H1 (cell line): ENCODE results near the gene FRZB. TPM values are rescaled to one million over a fixed set of nuclear protein-coding genes. Genes with fewer than 3 reads are reported as not detected.
"Not testable (repeated sequence)": the region's sequence is repeated elsewhere in the genome, so short reads cannot be mapped to it uniquely, and the experiment has no call there.

ENCODE experiments used
- CTCF ChIA-PET: fragments of 300-600 bp; sonication (Branson Sonifier 250); formaldehyde crosslinking; loops from one replicate; lab custom pipeline; 2021; ENCODE audit not compliant: partially characterized antibody; lab: Charles Lee
- POLR2A ChIA-PET: fragments of 300-600 bp; sonication (Branson Sonifier 250); formaldehyde crosslinking; loops from one replicate; lab custom pipeline; 2021; ENCODE audit warnings: inconsistent platforms; ENCODE audit not compliant: partially characterized antibody; lab: Charles Lee
- DNase-seq, 2 experiments: peaks; one replicate each; pipeline versions ENCODE4 v3.0.0 to v3.0.0-alpha.2; 2010 to 2022; ENCODE audit warnings: low spot score in 2 of 2, low read depth in 1 of 2, mixed read lengths in 1 of 2
- FAIRE-seq: peaks from 2 replicates; lab custom pipeline; 2011; peaks lifted over from hg19 to GRCh38; lab: Jason Lieb, UNC
- H2AFZ ChIP-seq: 2 replicates; pipeline ENCODE4 v1.8.1; 2012; ENCODE audit warnings: low read length, inconsistent platforms
- H2AK5ac ChIP-seq: 2 replicates; pipeline ENCODE4 v1.6.1; 2013; ENCODE audit warnings: low read depth, low read length
- H2BK120ac ChIP-seq: replicated peaks from 2 replicates; pipeline ENCODE3; 2013; ENCODE audit warnings: low read depth, low read length, inconsistent platforms
- H2BK12ac ChIP-seq: 2 replicates; pipeline ENCODE4 v1.6.1; 2013; ENCODE audit warnings: low read depth, low read length
- H2BK15ac ChIP-seq: 2 replicates; pipeline ENCODE4 v1.6.1; 2013; ENCODE audit warnings: low read length
- H2BK20ac ChIP-seq: 2 replicates; pipeline ENCODE4 v1.6.1; 2013; ENCODE audit warnings: low read length
- H2BK5ac ChIP-seq: 2 replicates; pipeline ENCODE4 v1.6.1; 2013; ENCODE audit warnings: low read depth, low read length
- H3K14ac ChIP-seq: 2 replicates; pipeline ENCODE4 v1.6.1; 2013; ENCODE audit warnings: inconsistent platforms; ENCODE audit not compliant: insufficient read length
- H3K18ac ChIP-seq: 2 replicates; pipeline ENCODE4 v1.6.1; 2013; ENCODE audit warnings: low read length; ENCODE audit errors: extremely low read depth
- H3K23ac ChIP-seq: 2 replicates; pipeline ENCODE4 v1.6.1; 2013; ENCODE audit warnings: inconsistent platforms; ENCODE audit not compliant: insufficient read length
- H3K23me2 ChIP-seq: 2 replicates; pipeline ENCODE4 v1.6.1; 2013; ENCODE audit warnings: low read depth, low read length
- H3K27ac ChIP-seq: 2 replicates; pipeline ENCODE4 v1.6.1; 2011; ENCODE audit warnings: low read depth, low read length, inconsistent platforms
- H3K27me3 ChIP-seq, 4 experiments: replicated peaks in 1 of 4; 1 replicate in 1 of 4; 2 replicates in 3 of 4; pipeline versions ENCODE4 v1.6.1 to v1.8.1; 2011 to 2013; ENCODE audit warnings: low read length in 3 of 4, mild to moderate bottlenecking in 3 of 4, inconsistent platforms in 2 of 4, mixed read lengths in 2 of 4, moderate library complexity in 1 of 4; ENCODE audit not compliant: control insufficient read depth in 3 of 4, insufficient read depth in 3 of 4; ENCODE audit errors: extremely low read depth in 1 of 4
- H3K36me3 ChIP-seq, 4 experiments: 2 replicates each; pipeline versions ENCODE4 v1.6.1 to v1.8.1; 2011 to 2013; ENCODE audit warnings: mild to moderate bottlenecking in 4 of 4, low read length in 3 of 4, moderate library complexity in 2 of 4, control low read depth in 1 of 4, inconsistent platforms in 1 of 4; ENCODE audit not compliant: insufficient read depth in 4 of 4, control insufficient read depth in 2 of 4
- H3K4ac ChIP-seq: replicated peaks from 2 replicates; pipeline ENCODE3; 2013; ENCODE audit warnings: low read length, low read depth, mixed read lengths, inconsistent platforms; ENCODE audit not compliant: insufficient read length
- H3K4me1 ChIP-seq, 4 experiments: replicated peaks in 1 of 4; 1 replicate in 1 of 4; 2 replicates in 3 of 4; pipeline versions ENCODE4 v1.6.1 to v1.8.1; 2011 to 2013; ENCODE audit warnings: low read length in 3 of 4, inconsistent platforms in 2 of 4, mixed read lengths in 1 of 4; ENCODE audit not compliant: insufficient read depth in 4 of 4, control insufficient read depth in 3 of 4
- H3K4me2 ChIP-seq, 2 experiments: 2 replicates each; pipeline versions ENCODE4 v1.6.1 to v1.8.1; 2011 to 2013; ENCODE audit warnings: low read depth in 2 of 2, low read length in 2 of 2, control low read depth in 1 of 2, inconsistent platforms in 1 of 2, mild to moderate bottlenecking in 1 of 2; ENCODE audit not compliant: insufficient read depth in 1 of 2
- H3K4me3 ChIP-seq, 4 experiments: fragments of 200-600, 300-600 bp in 1 of 4; sonication (generic), shearing (Covaris generic), sonication (Bioruptor Twin) in 1 of 4; 2 replicates each; pipeline versions ENCODE4 v1.5.1 to v1.8.1; 2011 to 2016; ENCODE audit warnings: low read length in 4 of 4, low read depth in 3 of 4, control low read depth in 2 of 4, inconsistent platforms in 2 of 4, mild to moderate bottlenecking in 2 of 4, mixed read lengths in 1 of 4, moderate library complexity in 1 of 4; ENCODE audit not compliant: insufficient read depth in 2 of 4; ENCODE audit errors: extremely low read depth in 1 of 4
- H3K56ac ChIP-seq: replicated peaks from 2 replicates; pipeline ENCODE3; 2013; ENCODE audit warnings: low read depth, mild to moderate bottlenecking, mixed read lengths, low read length, inconsistent platforms; ENCODE audit not compliant: insufficient read length
- H3K79me1 ChIP-seq: 2 replicates; pipeline ENCODE4 v1.6.1; 2013; ENCODE audit warnings: low read depth, low read length, control low read depth
- H3K79me2 ChIP-seq, 2 experiments: 2 replicates each; pipeline versions ENCODE4 v1.6.1 to v1.8.1; 2012 to 2013; ENCODE audit warnings: low read length in 2 of 2, mild to moderate bottlenecking in 2 of 2, inconsistent platforms in 1 of 2; ENCODE audit not compliant: insufficient read depth in 2 of 2, control insufficient read depth in 1 of 2
- H3K9ac ChIP-seq, 4 experiments: replicated peaks in 1 of 4; 1 replicate in 1 of 4; 2 replicates in 3 of 4; pipeline versions ENCODE4 v1.6.1 to v1.8.1; 2011 to 2013; ENCODE audit warnings: low read depth in 3 of 4, low read length in 3 of 4, control low read depth in 2 of 4, mild to moderate bottlenecking in 2 of 4, moderate library complexity in 2 of 4, inconsistent platforms in 1 of 4; ENCODE audit errors: extremely low read depth in 1 of 4
- H3K9me3 ChIP-seq, 2 experiments: 2 replicates each; pipeline versions ENCODE4 v1.6.1 to v1.8.1; 2012 to 2013; ENCODE audit warnings: mild to moderate bottlenecking in 2 of 2, moderate library complexity in 2 of 2, control low read depth in 1 of 2, inconsistent platforms in 1 of 2, low read depth in 1 of 2, low read length in 1 of 2, mixed read lengths in 1 of 2; ENCODE audit not compliant: insufficient read depth in 2 of 2
- H4K20me1 ChIP-seq, 2 experiments: replicated peaks in 1 of 2; 2 replicates each; pipeline versions ENCODE3 to v1.8.1; 2011 to 2013; ENCODE audit warnings: inconsistent platforms in 2 of 2, low read length in 2 of 2, mild to moderate bottlenecking in 1 of 2; ENCODE audit not compliant: insufficient read depth in 2 of 2, control insufficient read depth in 1 of 2
- H4K5ac ChIP-seq: 2 replicates; pipeline ENCODE4 v1.6.1; 2013; ENCODE audit warnings: low read length, low read depth, mixed read lengths, inconsistent platforms; ENCODE audit not compliant: insufficient read length
- H4K8ac ChIP-seq: 2 replicates; pipeline ENCODE4 v1.8.0; 2013; ENCODE audit warnings: mild to moderate bottlenecking, moderate library complexity, low read length, inconsistent platforms; ENCODE audit not compliant: insufficient read depth; ENCODE audit errors: extremely low read depth
- H4K91ac ChIP-seq: replicated peaks from 2 replicates; pipeline ENCODE3; 2013; ENCODE audit warnings: low read length, mixed read lengths, inconsistent platforms; ENCODE audit not compliant: insufficient read length
- WGBS, 2 experiments: shearing (Covaris generic) in 1 of 2; methylation state at CpG; one replicate each; pipeline versions ENCODE4 v1.1.6 to v1.1.7; 2013 to 2015; ENCODE audit warnings: low lambda C conversion rate in 2 of 2, mixed read lengths in 2 of 2, inconsistent platforms in 1 of 2, low coverage in 1 of 2, missing lambda C conversion rate in 1 of 2; ENCODE audit not compliant: insufficient replicate concordance in 2 of 2, insufficient coverage in 1 of 2, insufficient read length in 1 of 2; ENCODE audit errors: extremely low coverage in 1 of 2, missing lambda C conversion rate in 1 of 2; 5-methylcytosine and 5-hydroxymethylcytosine counted together
- polyA plus RNA-seq, 7 experiments: library from polyadenylated mRNA; depleted of rRNA in 3 of 7; stranded (reverse) in 5 of 7; unstranded in 2 of 7; fragments of >200 nt in 5 of 7; fragments of 200-250 nt in 2 of 7; gene quantifications; 1 replicate in 5 of 7; 2 replicates in 1 of 7; 4 replicates in 1 of 7; pipeline versions ENCODE4 v1.2.1 to v1.2.3, GENCODE V29; 2011 to 2013; ENCODE audit warnings: missing spikeins in 2 of 7, mixed read lengths in 2 of 7
- total RNA-seq: library from RNA; stranded (reverse); fragmentation: NEBNext Ultra II Directional; extraction: Animal tissue kit (Norgen Biotek cat#: 25700); gene quantifications from 2 replicates; pipeline ENCODE4 v1.2.1, GENCODE V29; 2021

The FRZB gene
- total and polyA plus RNA-seq, 2 of the 8 experiments (the other 6 are each of a cell fraction or from before 2014, with no cell fraction given): 4.4 to 4.6 TPM

- H2BK20ac ChIP-seq, H4K5ac ChIP-seq, H2AFZ ChIP-seq, H3K4ac ChIP-seq, FAIRE-seq, H3K4me1 ChIP-seq, H3K56ac ChIP-seq, H2AK5ac ChIP-seq, H3K79me1 ChIP-seq, H2BK5ac ChIP-seq, H2BK15ac ChIP-seq, H2BK120ac ChIP-seq, H3K9ac ChIP-seq, H3K23me2 ChIP-seq, H3K9me3 ChIP-seq, H4K8ac ChIP-seq, H3K36me3 ChIP-seq, DNase-seq, H2BK12ac ChIP-seq, H3K23ac ChIP-seq, H3K4me3 ChIP-seq, H4K20me1 ChIP-seq, H3K18ac ChIP-seq, POLR2A ChIA-PET, H3K27me3 ChIP-seq, H3K14ac ChIP-seq, H3K27ac ChIP-seq, H3K79me2 ChIP-seq, H4K91ac ChIP-seq, H3K4me2 ChIP-seq: not testable (repeated sequence)
- WGBS, 2 experiments: 92% methylated on average over 7 of the region's 7 CpGs; no CpG with 5 or more reads in 1 of the 2 experiments
- CTCF ChIA-PET: interaction anchor here (0.6 to 5.3 kb wide), 4 partner anchors 23 to 343 kb away, joined by 3 to 27 read pairs (median 4); partner anchors contain the start of gene FRZB
Observed at GRCh38 chr2:182893035-182893434, 26.6 kb upstream of the FRZB start.
